H1 (cell line): ENCODE results near the gene VNN1. TPM values are rescaled to one million over a fixed set of nuclear protein-coding genes. Genes with fewer than 3 reads are reported as not detected.
"Not testable (repeated sequence)": the region's sequence is repeated elsewhere in the genome, so short reads cannot be mapped to it uniquely, and the experiment has no call there.

ENCODE experiments used
- CTCF ChIA-PET: fragments of 300-600 bp; sonication (Branson Sonifier 250); formaldehyde crosslinking; loops from one replicate; lab custom pipeline; 2021; ENCODE audit not compliant: partially characterized antibody; lab: Charles Lee
- POLR2A ChIA-PET: fragments of 300-600 bp; sonication (Branson Sonifier 250); formaldehyde crosslinking; loops from one replicate; lab custom pipeline; 2021; ENCODE audit warnings: inconsistent platforms; ENCODE audit not compliant: partially characterized antibody; lab: Charles Lee
- DNase-seq, 2 experiments: peaks; one replicate each; pipeline versions ENCODE4 v3.0.0 to v3.0.0-alpha.2; 2010 to 2022; ENCODE audit warnings: low spot score in 2 of 2, low read depth in 1 of 2, mixed read lengths in 1 of 2
- FAIRE-seq: peaks from 2 replicates; lab custom pipeline; 2011; peaks lifted over from hg19 to GRCh38; lab: Jason Lieb, UNC
- H2AFZ ChIP-seq: 2 replicates; pipeline ENCODE4 v1.8.1; 2012; ENCODE audit warnings: low read length, inconsistent platforms
- H2AK5ac ChIP-seq: 2 replicates; pipeline ENCODE4 v1.6.1; 2013; ENCODE audit warnings: low read depth, low read length
- H2BK120ac ChIP-seq: replicated peaks from 2 replicates; pipeline ENCODE3; 2013; ENCODE audit warnings: low read depth, low read length, inconsistent platforms
- H2BK12ac ChIP-seq: 2 replicates; pipeline ENCODE4 v1.6.1; 2013; ENCODE audit warnings: low read depth, low read length
- H2BK15ac ChIP-seq: 2 replicates; pipeline ENCODE4 v1.6.1; 2013; ENCODE audit warnings: low read length
- H2BK20ac ChIP-seq: 2 replicates; pipeline ENCODE4 v1.6.1; 2013; ENCODE audit warnings: low read length
- H2BK5ac ChIP-seq: 2 replicates; pipeline ENCODE4 v1.6.1; 2013; ENCODE audit warnings: low read depth, low read length
- H3K14ac ChIP-seq: 2 replicates; pipeline ENCODE4 v1.6.1; 2013; ENCODE audit warnings: inconsistent platforms; ENCODE audit not compliant: insufficient read length
- H3K18ac ChIP-seq: 2 replicates; pipeline ENCODE4 v1.6.1; 2013; ENCODE audit warnings: low read length; ENCODE audit errors: extremely low read depth
- H3K23ac ChIP-seq: 2 replicates; pipeline ENCODE4 v1.6.1; 2013; ENCODE audit warnings: inconsistent platforms; ENCODE audit not compliant: insufficient read length
- H3K23me2 ChIP-seq: 2 replicates; pipeline ENCODE4 v1.6.1; 2013; ENCODE audit warnings: low read depth, low read length
- H3K27ac ChIP-seq: 2 replicates; pipeline ENCODE4 v1.6.1; 2011; ENCODE audit warnings: low read depth, low read length, inconsistent platforms
- H3K27me3 ChIP-seq, 4 experiments: replicated peaks in 1 of 4; 1 replicate in 1 of 4; 2 replicates in 3 of 4; pipeline versions ENCODE4 v1.6.1 to v1.8.1; 2011 to 2013; ENCODE audit warnings: low read length in 3 of 4, mild to moderate bottlenecking in 3 of 4, inconsistent platforms in 2 of 4, mixed read lengths in 2 of 4, moderate library complexity in 1 of 4; ENCODE audit not compliant: control insufficient read depth in 3 of 4, insufficient read depth in 3 of 4; ENCODE audit errors: extremely low read depth in 1 of 4
- H3K36me3 ChIP-seq, 4 experiments: 2 replicates each; pipeline versions ENCODE4 v1.6.1 to v1.8.1; 2011 to 2013; ENCODE audit warnings: mild to moderate bottlenecking in 4 of 4, low read length in 3 of 4, moderate library complexity in 2 of 4, control low read depth in 1 of 4, inconsistent platforms in 1 of 4; ENCODE audit not compliant: insufficient read depth in 4 of 4, control insufficient read depth in 2 of 4
- H3K4ac ChIP-seq: replicated peaks from 2 replicates; pipeline ENCODE3; 2013; ENCODE audit warnings: low read length, low read depth, mixed read lengths, inconsistent platforms; ENCODE audit not compliant: insufficient read length
- H3K4me1 ChIP-seq, 4 experiments: replicated peaks in 1 of 4; 1 replicate in 1 of 4; 2 replicates in 3 of 4; pipeline versions ENCODE4 v1.6.1 to v1.8.1; 2011 to 2013; ENCODE audit warnings: low read length in 3 of 4, inconsistent platforms in 2 of 4, mixed read lengths in 1 of 4; ENCODE audit not compliant: insufficient read depth in 4 of 4, control insufficient read depth in 3 of 4
- H3K4me2 ChIP-seq, 2 experiments: 2 replicates each; pipeline versions ENCODE4 v1.6.1 to v1.8.1; 2011 to 2013; ENCODE audit warnings: low read depth in 2 of 2, low read length in 2 of 2, control low read depth in 1 of 2, inconsistent platforms in 1 of 2, mild to moderate bottlenecking in 1 of 2; ENCODE audit not compliant: insufficient read depth in 1 of 2
- H3K4me3 ChIP-seq, 4 experiments: fragments of 200-600, 300-600 bp in 1 of 4; sonication (generic), shearing (Covaris generic), sonication (Bioruptor Twin) in 1 of 4; 2 replicates each; pipeline versions ENCODE4 v1.5.1 to v1.8.1; 2011 to 2016; ENCODE audit warnings: low read length in 4 of 4, low read depth in 3 of 4, control low read depth in 2 of 4, inconsistent platforms in 2 of 4, mild to moderate bottlenecking in 2 of 4, mixed read lengths in 1 of 4, moderate library complexity in 1 of 4; ENCODE audit not compliant: insufficient read depth in 2 of 4; ENCODE audit errors: extremely low read depth in 1 of 4
- H3K56ac ChIP-seq: replicated peaks from 2 replicates; pipeline ENCODE3; 2013; ENCODE audit warnings: low read depth, mild to moderate bottlenecking, mixed read lengths, low read length, inconsistent platforms; ENCODE audit not compliant: insufficient read length
- H3K79me1 ChIP-seq: 2 replicates; pipeline ENCODE4 v1.6.1; 2013; ENCODE audit warnings: low read depth, low read length, control low read depth
- H3K79me2 ChIP-seq, 2 experiments: 2 replicates each; pipeline versions ENCODE4 v1.6.1 to v1.8.1; 2012 to 2013; ENCODE audit warnings: low read length in 2 of 2, mild to moderate bottlenecking in 2 of 2, inconsistent platforms in 1 of 2; ENCODE audit not compliant: insufficient read depth in 2 of 2, control insufficient read depth in 1 of 2
- H3K9ac ChIP-seq, 4 experiments: replicated peaks in 1 of 4; 1 replicate in 1 of 4; 2 replicates in 3 of 4; pipeline versions ENCODE4 v1.6.1 to v1.8.1; 2011 to 2013; ENCODE audit warnings: low read depth in 3 of 4, low read length in 3 of 4, control low read depth in 2 of 4, mild to moderate bottlenecking in 2 of 4, moderate library complexity in 2 of 4, inconsistent platforms in 1 of 4; ENCODE audit errors: extremely low read depth in 1 of 4
- H3K9me3 ChIP-seq, 2 experiments: 2 replicates each; pipeline versions ENCODE4 v1.6.1 to v1.8.1; 2012 to 2013; ENCODE audit warnings: mild to moderate bottlenecking in 2 of 2, moderate library complexity in 2 of 2, control low read depth in 1 of 2, inconsistent platforms in 1 of 2, low read depth in 1 of 2, low read length in 1 of 2, mixed read lengths in 1 of 2; ENCODE audit not compliant: insufficient read depth in 2 of 2
- H4K20me1 ChIP-seq, 2 experiments: replicated peaks in 1 of 2; 2 replicates each; pipeline versions ENCODE3 to v1.8.1; 2011 to 2013; ENCODE audit warnings: inconsistent platforms in 2 of 2, low read length in 2 of 2, mild to moderate bottlenecking in 1 of 2; ENCODE audit not compliant: insufficient read depth in 2 of 2, control insufficient read depth in 1 of 2
- H4K5ac ChIP-seq: 2 replicates; pipeline ENCODE4 v1.6.1; 2013; ENCODE audit warnings: low read length, low read depth, mixed read lengths, inconsistent platforms; ENCODE audit not compliant: insufficient read length
- H4K8ac ChIP-seq: 2 replicates; pipeline ENCODE4 v1.8.0; 2013; ENCODE audit warnings: mild to moderate bottlenecking, moderate library complexity, low read length, inconsistent platforms; ENCODE audit not compliant: insufficient read depth; ENCODE audit errors: extremely low read depth
- H4K91ac ChIP-seq: replicated peaks from 2 replicates; pipeline ENCODE3; 2013; ENCODE audit warnings: low read length, mixed read lengths, inconsistent platforms; ENCODE audit not compliant: insufficient read length
- WGBS, 2 experiments: shearing (Covaris generic) in 1 of 2; methylation state at CpG; one replicate each; pipeline versions ENCODE4 v1.1.6 to v1.1.7; 2013 to 2015; ENCODE audit warnings: low lambda C conversion rate in 2 of 2, mixed read lengths in 2 of 2, inconsistent platforms in 1 of 2, low coverage in 1 of 2, missing lambda C conversion rate in 1 of 2; ENCODE audit not compliant: insufficient replicate concordance in 2 of 2, insufficient coverage in 1 of 2, insufficient read length in 1 of 2; ENCODE audit errors: extremely low coverage in 1 of 2, missing lambda C conversion rate in 1 of 2; 5-methylcytosine and 5-hydroxymethylcytosine counted together
- polyA plus RNA-seq, 7 experiments: library from polyadenylated mRNA; depleted of rRNA in 3 of 7; stranded (reverse) in 5 of 7; unstranded in 2 of 7; fragments of >200 nt in 5 of 7; fragments of 200-250 nt in 2 of 7; gene quantifications; 1 replicate in 5 of 7; 2 replicates in 1 of 7; 4 replicates in 1 of 7; pipeline versions ENCODE4 v1.2.1 to v1.2.3, GENCODE V29; 2011 to 2013; ENCODE audit warnings: missing spikeins in 2 of 7, mixed read lengths in 2 of 7
- total RNA-seq: library from RNA; stranded (reverse); fragmentation: NEBNext Ultra II Directional; extraction: Animal tissue kit (Norgen Biotek cat#: 25700); gene quantifications from 2 replicates; pipeline ENCODE4 v1.2.1, GENCODE V29; 2021

VNN1 gene
- total and polyA plus RNA-seq, 2 of the 8 experiments (the other 6 are each of a cell fraction or from before 2014, with no cell fraction given): not detected

GRCh38 chr6:132635288-132635687 is 78.6 kb downstream of the VNN1 start:
- not testable (repeated sequence) for H4K91ac ChIP-seq, H3K27ac ChIP-seq, H2AFZ ChIP-seq, H3K4me3 ChIP-seq, H3K23ac ChIP-seq, H3K9ac ChIP-seq, H3K14ac ChIP-seq, H3K56ac ChIP-seq, H2BK5ac ChIP-seq, H3K4me2 ChIP-seq, FAIRE-seq, DNase-seq, H4K20me1 ChIP-seq, H3K18ac ChIP-seq, H3K79me1 ChIP-seq, H2BK15ac ChIP-seq, H3K79me2 ChIP-seq, H3K27me3 ChIP-seq, H3K4me1 ChIP-seq, H2BK12ac ChIP-seq, H3K4ac ChIP-seq, H3K23me2 ChIP-seq, H2BK20ac ChIP-seq, H3K36me3 ChIP-seq, H2BK120ac ChIP-seq, H2AK5ac ChIP-seq, H4K5ac ChIP-seq, H3K9me3 ChIP-seq
- ChIA-PET POLR2A (interaction anchor here (0.6 kb wide), 1 partner anchor 178 kb away, joined by 3 read pairs; no protein-coding TSS in a partner anchor), CTCF (interaction anchor here (0.8 to 1.5 kb wide), 6 partner anchors 10 to 108 kb away, joined by 3 to 4 read pairs (median 3); no protein-coding TSS in a partner anchor)
- 69% methylated on average over 3 of the region's 3 CpGs; no CpG with 5 or more reads in 1 of the 2 experiments for WGBS, 2 experiments
- peak overlapping the region; percentile 51; the same call in 1 of the 2 replicates for H4K8ac ChIP-seq
